Measurements from ENCODE around the gene RERE. TPM values are rescaled to one million over a fixed set of nuclear protein-coding genes. Genes with fewer than 3 reads are reported as not detected.

The RERE gene
- total RNA-seq, 1 experiment from 2014 or later = 47.4 TPM

DNA sequence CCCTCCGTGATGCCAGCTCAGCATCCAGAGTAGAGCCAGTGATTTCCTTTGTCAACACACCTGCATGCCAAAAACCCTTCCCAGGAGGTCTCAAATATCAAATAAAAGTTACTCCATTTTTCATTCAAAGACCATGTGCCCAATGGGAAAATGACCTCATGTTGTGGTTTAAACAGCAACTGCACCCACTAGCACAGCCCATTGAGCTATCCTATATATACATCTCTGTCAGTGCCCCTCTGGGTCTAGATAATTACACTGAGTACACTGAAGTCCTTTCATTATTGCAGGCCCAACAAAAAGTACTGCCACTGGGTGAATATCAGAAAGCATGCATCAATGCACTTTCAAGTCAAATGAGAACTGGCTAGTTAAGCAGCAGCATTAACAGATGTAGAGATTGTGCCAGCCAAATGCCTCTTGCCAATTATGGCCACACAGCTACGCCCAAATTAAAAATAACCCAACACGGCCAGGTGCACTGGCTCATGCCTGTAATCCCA is 381.8 kb downstream of the RERE start:
- H3K27me3 ChIP-seq = no peaks in the 10 kb centered on the region
- peaks cover 24% of the 10 kb centered on the region for H3K4me1 ChIP-seq
- DNase-seq = peak in 1 of 2 experiments; percentile 31
- no peak overlapping the region for H3K4me3 ChIP-seq
- no peaks in the 10 kb centered on the region for H3K36me3 ChIP-seq
- H3K27ac ChIP-seq = no peak overlapping the region
- H3K9me3 ChIP-seq (replicated peaks) = no peaks in the 10 kb centered on the region

DNA sequence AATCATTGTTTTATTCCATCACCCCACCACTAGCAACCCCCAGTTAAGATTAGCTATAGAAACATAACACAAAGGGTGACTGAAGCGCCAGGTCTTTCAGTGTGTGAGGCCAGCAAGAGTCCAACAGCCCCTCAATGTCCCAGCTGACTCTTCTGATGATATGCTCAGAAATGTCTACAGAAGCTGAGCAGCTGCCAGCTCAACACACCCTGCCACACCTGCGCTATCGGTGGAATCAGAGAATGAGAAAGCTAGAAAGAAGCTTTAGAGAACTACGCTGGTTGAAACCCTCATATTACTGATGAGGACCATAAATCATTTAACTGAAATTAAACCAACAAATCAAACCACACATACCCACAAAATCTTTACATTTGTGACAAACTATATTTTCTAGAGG is 383.3 kb downstream of the RERE start:
- H3K9me3 ChIP-seq (replicated peaks) = no peaks in the 10 kb centered on the region
- H3K36me3 ChIP-seq = no peaks in the 10 kb centered on the region
- no peaks in the 10 kb centered on the region for H3K27me3 ChIP-seq
- H3K4me3 ChIP-seq = no peak overlapping the region
- DNase-seq = no peak
- H3K27ac ChIP-seq = no peak overlapping the region
- H3K4me1 ChIP-seq = peaks cover 20% of the 10 kb centered on the region

DNA sequence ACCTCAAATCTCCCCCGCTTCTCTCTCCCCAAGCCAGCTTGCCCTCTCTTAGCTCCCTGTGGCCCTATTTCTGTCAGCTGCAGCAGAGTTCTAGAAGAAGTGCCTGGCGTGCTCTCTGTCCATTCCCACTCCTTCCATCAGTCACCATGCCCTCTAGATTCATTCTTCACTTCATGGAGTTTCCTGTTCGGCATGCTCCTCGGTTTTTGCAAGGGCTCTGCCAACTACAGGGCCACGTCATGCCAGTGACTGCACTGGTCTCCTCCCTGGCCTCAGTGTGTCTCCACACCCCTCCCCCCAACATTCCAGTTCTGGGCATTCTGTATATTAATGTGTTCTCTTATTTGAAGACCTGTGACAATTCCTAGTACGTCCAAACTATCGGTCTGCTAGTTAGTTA is 385.7 kb downstream of the RERE start:
- no peaks in the 10 kb centered on the region for H3K27me3 ChIP-seq
- H3K9me3 ChIP-seq (replicated peaks) = no peaks in the 10 kb centered on the region
- no peak for DNase-seq
- no peak overlapping the region for H3K4me3 ChIP-seq
- no peak overlapping the region for H3K27ac ChIP-seq
- H3K4me1 ChIP-seq = peaks cover 24% of the 10 kb centered on the region
- no peaks in the 10 kb centered on the region for H3K36me3 ChIP-seq

DNA sequence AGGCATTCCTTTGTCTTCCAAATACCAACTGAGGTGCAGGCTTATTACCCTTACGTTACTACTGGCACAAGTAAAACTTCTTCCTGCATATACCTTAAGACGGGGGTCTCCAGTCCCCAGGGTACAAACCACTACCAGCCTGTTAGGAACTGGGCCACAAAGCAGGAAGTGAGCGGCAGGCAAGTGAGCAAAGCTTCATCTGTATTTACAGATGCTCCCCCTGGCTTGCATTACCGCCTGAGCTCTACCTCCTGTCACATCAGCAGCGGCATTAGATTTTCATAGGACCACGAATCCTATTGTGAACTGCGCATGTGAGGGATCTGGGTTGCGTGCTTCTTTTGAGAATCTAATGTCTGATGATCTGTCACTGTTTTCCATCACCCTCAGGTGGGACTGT is 386.4 kb downstream of the RERE start:
- DNase-seq = no peak

DNA sequence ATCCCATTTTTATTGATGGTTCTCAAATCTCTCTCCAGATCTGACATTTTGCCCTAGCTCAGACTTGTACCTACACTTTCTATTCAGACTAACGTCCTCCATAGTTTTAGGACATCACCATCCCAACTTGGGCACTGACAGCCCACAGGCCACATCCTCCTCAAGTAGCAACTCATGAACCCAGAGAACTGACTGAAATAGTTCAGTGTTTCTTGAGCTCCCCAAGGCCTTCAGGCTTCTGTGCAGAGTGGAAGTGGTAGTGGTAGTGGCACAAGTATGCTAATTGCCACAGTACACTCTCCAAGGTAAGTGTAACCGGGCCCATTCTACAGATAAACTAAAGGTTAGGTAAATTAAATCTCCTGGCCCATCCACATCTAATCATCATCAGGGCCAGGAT is 387.0 kb downstream of the RERE start:
- Histone ChIP-seq H3K4me1 (peaks cover 19% of the 10 kb centered on the region), H3K27me3 (no peaks in the 10 kb centered on the region)
- no peak for DNase-seq

More for the DNA sequence above, 386.4 kb downstream of the RERE start:
- peaks cover 24% of the 10 kb centered on the region for H3K4me1 ChIP-seq
- no peaks in the 10 kb centered on the region for H3K36me3 ChIP-seq
- H3K4me3 ChIP-seq = no peak overlapping the region
- no peak overlapping the region for H3K27ac ChIP-seq
- H3K9me3 ChIP-seq (replicated peaks) = no peaks in the 10 kb centered on the region
- no peaks in the 10 kb centered on the region for H3K27me3 ChIP-seq

DNA sequence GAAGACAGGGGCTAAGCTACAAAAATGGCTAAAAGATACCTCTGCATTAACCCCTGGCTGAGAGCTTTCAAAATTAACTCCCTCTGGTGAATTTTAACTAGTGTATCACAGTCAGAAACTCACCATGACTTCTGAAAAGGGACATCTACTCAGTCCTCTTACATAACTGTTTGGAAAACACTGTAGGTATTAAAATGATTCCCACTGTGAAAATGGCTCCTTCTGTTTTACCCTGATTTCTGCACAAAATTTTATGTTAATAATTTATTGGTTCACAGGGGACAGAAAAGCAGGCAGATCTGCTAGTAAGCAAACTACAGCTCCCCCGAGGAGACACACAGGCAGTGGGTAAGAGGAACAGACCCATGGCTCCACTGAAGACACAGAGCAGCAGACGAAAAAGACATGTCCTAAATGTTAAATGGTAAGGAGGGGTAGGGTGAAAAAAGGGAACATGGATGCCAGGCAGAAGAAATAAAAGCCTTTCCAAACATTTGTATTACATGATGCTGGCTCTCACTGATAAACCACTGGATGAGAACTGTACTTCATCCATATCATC is 387.8 kb downstream of the RERE start:
- Histone ChIP-seq H3K4me3 (no peak overlapping the region), H3K27me3 (no peaks in the 10 kb centered on the region), H3K9me3 (replicated peaks) (no peaks in the 10 kb centered on the region), H3K36me3 (no peaks in the 10 kb centered on the region), H3K4me1 (peaks cover 13% of the 10 kb centered on the region), H3K27ac (no peak overlapping the region)
- no peak for DNase-seq

More for the DNA sequence above, 387.0 kb downstream of the RERE start:
- Histone ChIP-seq H3K4me3 (no peak overlapping the region), H3K27ac (no peak overlapping the region), H3K9me3 (replicated peaks) (no peaks in the 10 kb centered on the region), H3K36me3 (no peaks in the 10 kb centered on the region)

DNA sequence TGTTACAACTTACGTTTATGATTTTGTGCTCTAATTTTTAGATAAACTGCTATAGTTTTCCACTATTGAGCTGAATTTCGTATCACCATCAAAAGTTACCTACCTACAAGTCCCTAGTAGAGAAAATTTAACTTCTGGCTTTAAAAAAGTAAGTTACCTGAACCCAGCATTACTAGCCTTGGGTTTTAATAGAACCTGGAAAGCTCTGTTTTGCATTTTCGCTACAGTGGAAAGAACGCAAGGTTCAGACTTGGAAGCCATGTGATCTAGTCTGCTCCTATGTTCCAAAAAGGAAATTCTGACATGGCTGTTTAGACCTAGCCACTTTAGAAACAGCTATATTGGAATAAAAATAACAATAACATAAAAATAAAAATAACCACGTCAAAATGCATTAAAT is 389.0 kb downstream of the RERE start:
- no peaks in the 10 kb centered on the region for H3K27me3 ChIP-seq
- H3K9me3 ChIP-seq (replicated peaks) = no peaks in the 10 kb centered on the region
- no peak for DNase-seq
- no peak overlapping the region for H3K27ac ChIP-seq
- H3K36me3 ChIP-seq = no peaks in the 10 kb centered on the region
- H3K4me1 ChIP-seq = peaks cover 13% of the 10 kb centered on the region
- no peak overlapping the region for H3K4me3 ChIP-seq

DNA sequence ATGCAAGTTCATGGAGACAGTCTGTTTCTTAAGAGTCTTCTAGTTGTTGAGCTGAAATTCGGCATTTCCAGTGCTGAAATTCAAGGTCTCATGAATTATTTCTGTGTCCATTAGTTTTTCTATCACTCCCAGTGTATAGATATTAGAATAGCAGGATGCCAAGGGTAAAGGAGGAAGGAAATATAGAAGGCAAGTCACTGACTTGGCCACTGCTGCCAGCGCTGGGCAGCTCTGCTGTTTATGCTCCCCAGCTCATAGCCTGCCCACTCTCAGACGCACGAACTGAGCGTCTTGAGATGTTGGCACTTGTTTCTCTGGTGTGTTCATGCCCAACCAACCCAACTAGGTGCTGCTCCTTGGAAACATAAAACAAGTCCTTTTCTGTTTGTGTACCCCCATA is 389.5 kb downstream of the RERE start:
- H3K9me3 ChIP-seq (replicated peaks) = no peaks in the 10 kb centered on the region
- peaks cover 13% of the 10 kb centered on the region for H3K4me1 ChIP-seq
- H3K36me3 ChIP-seq = no peaks in the 10 kb centered on the region
- DNase-seq = no peak
- no peak overlapping the region for H3K4me3 ChIP-seq
- H3K27ac ChIP-seq = no peak overlapping the region
- H3K27me3 ChIP-seq = no peaks in the 10 kb centered on the region

DNA sequence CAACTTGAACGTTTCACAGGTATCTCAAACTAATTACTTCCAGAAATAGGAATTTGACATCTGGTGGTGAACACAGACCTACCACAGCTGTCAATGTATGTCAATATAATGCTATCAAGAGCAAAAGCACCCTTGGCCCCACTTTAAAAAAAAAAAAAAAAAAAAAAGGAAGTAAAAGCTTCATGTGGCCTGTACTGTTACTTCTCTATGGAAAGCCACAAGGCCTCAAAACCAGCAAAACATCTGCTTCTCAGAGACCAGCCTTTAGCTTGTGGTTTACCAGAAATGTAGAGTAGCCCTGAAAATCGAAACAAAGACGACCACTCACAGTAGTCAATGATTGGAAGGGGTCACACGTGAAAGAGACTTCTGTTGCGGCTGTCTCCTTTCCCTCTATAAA is 389.9 kb downstream of the RERE start:
- H3K27me3 ChIP-seq = no peaks in the 10 kb centered on the region
- no peaks in the 10 kb centered on the region for H3K36me3 ChIP-seq
- H3K4me3 ChIP-seq = no peak overlapping the region
- peaks cover 13% of the 10 kb centered on the region for H3K4me1 ChIP-seq
- no peak overlapping the region for H3K27ac ChIP-seq
- DNase-seq = peak; percentile 56 to 80
- no peaks in the 10 kb centered on the region for H3K9me3 ChIP-seq (replicated peaks)

DNA sequence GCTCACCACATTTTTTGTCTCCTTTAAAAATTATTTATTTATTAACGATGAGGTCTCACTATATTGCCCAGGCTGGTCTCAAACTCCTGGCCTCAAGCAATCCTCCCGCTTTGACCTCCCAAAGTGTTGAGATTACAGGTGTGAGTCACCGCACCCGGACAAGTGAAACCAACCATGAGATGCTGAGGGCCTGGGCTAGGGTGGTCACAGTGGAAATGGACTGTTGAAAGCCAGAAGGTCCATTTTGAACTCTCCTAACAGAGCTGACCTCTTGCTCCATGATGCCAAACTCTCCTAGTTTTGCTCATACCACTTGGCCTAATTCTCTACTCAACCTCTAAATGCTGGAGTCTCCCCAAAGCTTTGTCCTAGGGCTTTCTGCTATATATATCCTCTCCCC is 390.4 kb downstream of the RERE start:
- Histone ChIP-seq H3K27ac (no peak overlapping the region), H3K9me3 (replicated peaks) (no peaks in the 10 kb centered on the region), H3K36me3 (no peaks in the 10 kb centered on the region), H3K27me3 (no peaks in the 10 kb centered on the region), H3K4me3 (no peak overlapping the region), H3K4me1 (peaks cover 15% of the 10 kb centered on the region)
- DNase-seq = no peak

DNA sequence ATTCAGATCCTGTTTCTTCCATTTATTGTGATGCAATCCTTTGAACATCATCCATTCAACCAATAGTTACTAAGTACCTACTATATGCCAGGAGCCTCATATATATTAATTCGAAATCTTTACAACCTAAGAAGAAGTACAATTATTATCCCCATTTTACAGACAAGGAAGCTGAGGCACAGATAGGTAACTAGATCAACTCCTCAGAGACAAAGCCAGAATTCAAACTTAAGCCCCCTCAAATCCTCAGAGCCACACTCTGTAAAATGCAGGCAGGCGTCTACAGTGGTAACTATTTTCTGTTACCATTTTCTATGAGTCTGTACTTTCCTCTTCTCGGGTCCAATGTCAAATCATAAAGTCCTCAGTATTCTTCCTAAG is 391.7 kb downstream of the RERE start:
- no peak overlapping the region for H3K4me3 ChIP-seq
- H3K9me3 ChIP-seq (replicated peaks) = no peaks in the 10 kb centered on the region
- H3K27me3 ChIP-seq = no peaks in the 10 kb centered on the region
- H3K36me3 ChIP-seq = no peaks in the 10 kb centered on the region
- H3K4me1 ChIP-seq = peaks cover 25% of the 10 kb centered on the region
- DNase-seq = no peak
- no peak overlapping the region for H3K27ac ChIP-seq

DNA sequence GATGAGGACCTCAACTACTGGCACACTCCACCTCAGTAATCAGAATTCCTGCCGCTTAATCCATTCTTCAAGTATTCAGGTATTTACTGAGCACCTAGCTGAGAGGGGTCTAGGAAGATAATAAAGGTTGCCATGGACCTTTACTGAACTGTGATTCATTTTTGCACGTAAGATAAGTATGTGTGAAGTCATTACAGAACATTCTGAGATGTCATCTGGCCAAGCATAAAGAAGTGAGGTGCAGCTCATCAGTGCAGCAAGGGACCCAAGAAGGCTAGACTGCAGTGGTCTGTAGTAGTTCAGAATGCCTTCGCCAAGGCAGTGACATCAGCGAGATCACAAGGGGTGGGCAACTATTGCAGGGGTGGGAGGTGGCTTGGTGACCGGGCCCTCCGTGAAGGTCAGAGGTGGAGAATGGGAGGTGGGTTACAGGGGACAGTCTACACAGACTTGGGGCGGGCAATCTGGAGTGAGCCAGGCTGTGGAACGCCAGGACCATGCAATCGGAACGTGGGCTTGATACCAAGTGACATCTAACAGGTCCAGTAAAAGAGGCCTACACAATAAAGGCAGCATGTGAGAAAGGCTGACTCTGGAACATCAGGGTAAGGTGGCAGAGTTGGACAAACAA is 392.2 kb downstream of the RERE start:
- H3K9me3 ChIP-seq (replicated peaks) = no peaks in the 10 kb centered on the region
- no peak overlapping the region for H3K27ac ChIP-seq

DNA sequence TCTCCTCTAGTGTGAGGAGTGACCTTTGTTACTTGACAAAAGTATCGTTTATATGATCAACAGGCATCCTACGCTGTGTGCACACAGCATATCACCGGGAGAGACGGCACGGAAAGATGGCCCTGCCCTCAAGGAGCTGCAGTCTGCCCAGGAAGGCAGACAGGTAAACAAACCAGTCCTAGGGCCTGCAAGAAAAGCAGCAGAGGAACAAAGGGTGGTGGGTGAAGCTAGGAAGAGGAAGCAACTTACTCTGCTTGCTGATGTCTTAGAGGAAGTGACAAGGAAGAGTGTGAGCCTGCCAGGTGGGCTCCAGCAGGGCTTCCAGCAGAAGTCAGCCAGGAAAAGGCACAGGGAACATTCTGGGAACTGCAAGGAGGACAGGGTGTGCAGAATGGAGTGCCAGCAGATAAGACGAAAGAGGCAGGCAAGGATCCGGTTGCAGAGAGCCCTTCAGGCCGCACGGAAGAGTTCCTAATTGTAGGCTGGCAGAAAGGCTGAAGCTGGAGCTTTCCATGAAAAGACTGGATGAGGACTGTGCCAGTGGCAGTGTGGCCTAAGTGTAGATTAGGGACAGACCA is 392.8 kb downstream of the RERE start:
- H3K27ac ChIP-seq = no peak overlapping the region; the same call in 1 of the 2 replicates
- DNase-seq = no peak
- H3K36me3 ChIP-seq = peaks cover 4% of the 10 kb centered on the region; the same call in 1 of the 2 replicates
- no peaks in the 10 kb centered on the region for H3K9me3 ChIP-seq (replicated peaks)
- H3K4me3 ChIP-seq = peak overlapping the region; percentile 96
- no peaks in the 10 kb centered on the region for H3K27me3 ChIP-seq
- H3K4me1 ChIP-seq = peaks cover 28% of the 10 kb centered on the region

More for the DNA sequence above, 392.2 kb downstream of the RERE start:
- no peak overlapping the region for H3K4me3 ChIP-seq
- H3K4me1 ChIP-seq = peaks cover 28% of the 10 kb centered on the region
- H3K27me3 ChIP-seq = no peaks in the 10 kb centered on the region
- no peak for DNase-seq
- H3K36me3 ChIP-seq = no peaks in the 10 kb centered on the region

DNA sequence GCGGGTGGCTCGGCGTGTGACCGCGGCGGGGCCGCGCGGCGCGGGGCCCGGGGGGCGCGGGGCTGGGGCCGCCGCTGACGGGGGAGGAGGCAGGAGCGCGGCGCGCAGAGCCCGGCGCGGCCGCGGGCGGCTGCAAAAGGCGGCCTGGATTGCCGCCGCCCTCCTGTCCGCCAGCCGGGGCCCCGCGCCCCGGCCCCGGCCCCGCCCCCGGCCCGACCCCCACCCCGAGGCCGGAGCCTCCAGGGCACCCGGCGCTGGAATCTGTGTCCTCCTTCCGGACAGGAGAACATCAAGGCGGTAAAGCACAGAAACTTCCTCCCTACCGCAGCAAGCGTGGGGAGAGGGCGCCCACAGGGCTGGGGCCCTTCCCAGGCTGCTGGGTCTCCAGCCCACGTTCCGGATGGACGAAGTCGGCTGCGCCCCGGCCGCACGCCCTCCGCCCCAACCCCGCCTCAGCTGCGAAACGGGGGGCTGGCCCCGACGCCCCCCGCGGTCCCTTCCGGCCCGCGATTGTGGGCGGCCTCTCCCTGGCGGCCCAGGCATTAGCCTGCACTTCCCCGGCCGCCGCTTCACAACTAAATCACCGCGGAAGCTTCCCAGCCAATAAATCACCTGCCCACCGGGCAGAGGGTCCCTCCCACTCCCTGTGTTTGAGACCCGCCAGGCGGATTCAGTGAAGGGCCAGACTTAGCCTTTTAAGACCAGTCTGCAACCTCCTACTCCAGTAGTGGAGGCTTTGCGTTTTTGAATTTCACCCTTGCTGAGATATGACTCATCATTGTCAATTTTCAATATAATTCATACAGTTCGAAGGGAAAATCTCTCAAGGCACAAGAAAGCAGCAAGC is 393.5 kb downstream of the RERE start:
- H3K27ac ChIP-seq = peak overlapping the region; percentile 68
- peak overlapping the region; percentile 96 for H3K4me3 ChIP-seq
- H3K9me3 ChIP-seq (replicated peaks) = no peaks in the 10 kb centered on the region
- no peaks in the 10 kb centered on the region for H3K27me3 ChIP-seq
- H3K4me1 ChIP-seq = peaks cover 28% of the 10 kb centered on the region
- H3K36me3 ChIP-seq = peaks cover 10% of the 10 kb centered on the region; the same call in 1 of the 2 replicates
- DNase-seq = peak; percentile 77 to 82

DNA sequence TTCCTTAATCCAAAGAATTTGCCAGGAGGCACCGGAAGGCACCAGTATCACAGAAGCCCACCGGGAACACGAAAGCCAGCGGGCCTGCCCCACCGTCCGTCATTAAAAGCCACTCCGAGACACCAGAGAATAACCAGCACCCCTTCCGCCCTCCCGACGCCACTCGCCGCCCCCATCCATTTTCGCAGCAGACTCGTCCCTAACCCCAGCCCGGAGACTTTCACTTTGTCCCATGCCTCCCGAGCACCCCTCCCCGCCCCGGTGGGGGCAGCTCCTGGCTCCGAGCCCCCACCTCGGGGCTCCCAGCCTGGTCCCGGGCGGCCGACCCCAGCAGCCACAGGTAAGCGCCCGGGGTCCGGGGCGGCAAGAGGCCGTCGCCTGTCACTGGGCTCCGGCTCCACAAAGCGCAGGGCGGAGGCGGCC is 394.2 kb downstream of the RERE start:
- Histone ChIP-seq H3K4me1 (peaks cover 26% of the 10 kb centered on the region), H3K27ac (peak overlapping the region; percentile 65), H3K4me3 (peak overlapping the region; percentile 96), H3K9me3 (replicated peaks) (no peaks in the 10 kb centered on the region), H3K36me3 (peaks cover 10% of the 10 kb centered on the region), H3K27me3 (no peaks in the 10 kb centered on the region)
- DNase-seq = peak; percentile 55 to 60

Data from SJCRH30 (cell line).